H1 (cell line): ENCODE data around the gene TEDDM1.

Experiments used
- EP300 ChIP-seq, 2 experiments: IDR thresholded peaks; 1 replicate in 1 of 2; 2 replicates in 1 of 2; pipeline ENCODE4 v1.6.1; 2011 to 2012; ENCODE audit warnings: low read depth in 2 of 2, low read length in 2 of 2, mild to moderate bottlenecking in 2 of 2, borderline replicate concordance in 1 of 2, inconsistent platforms in 1 of 2, moderate library complexity in 1 of 2
- KDM5A ChIP-seq: fragments of 200-600 bp; IDR thresholded peaks from 2 replicates; pipeline ENCODE4 v1.7.1; 2012; ENCODE audit warnings: mild to moderate bottlenecking, low read length, inconsistent platforms, mixed read lengths
- MAFK ChIP-seq: IDR thresholded peaks from 2 replicates; pipeline ENCODE4 v1.6.1; 2012; ENCODE audit warnings: low read depth, mild to moderate bottlenecking, improper control_type of control experiment, low read length

GRCh38 chr1:182381962-182382819, 18.3 kb downstream of the TEDDM1 start:
- TF ChIP-seq EP300 (IDR thresholded peaks at IDR 0.05; ENCODE audit: borderline replicate concordance in 1 of 2, low read depth in 2 of 2, low read length in 2 of 2): no peak
- no peak for TF ChIP-seq KDM5A
- no peak for TF ChIP-seq MAFK
